HepG2 (cell line): ENCODE results near the gene ARL5A. TPM values are rescaled to one million over a fixed set of nuclear protein-coding genes. Genes with fewer than 3 reads are reported as not detected.
A peak's percentile ranks its signal among the peaks of the same experiment; 100 is the strongest.

Experiments
- ARID3A ChIP-seq: IDR thresholded peaks from 2 replicates; pipeline ENCODE4 v1.6.1; 2012; ENCODE audit warnings: low read depth, low read length, improper control_type of control experiment
- BCLAF1 ChIP-seq: fragments of 450-650 bp; IDR thresholded peaks from 2 replicates; pipeline ENCODE4 v1.6.1; 2017; ENCODE audit warnings: mild to moderate bottlenecking
- FUBP1 ChIP-seq: sonication (generic); formaldehyde crosslinking; IDR thresholded peaks from 2 replicates; pipeline ENCODE4 v1.5.1; 2020; ENCODE audit warnings: missing genetic modification reagents, mild to moderate bottlenecking, borderline replicate concordance
- MLXIP ChIP-seq: sonication (generic); formaldehyde crosslinking; IDR thresholded peaks from 2 replicates; pipeline ENCODE4 v1.9.0; 2021; ENCODE audit warnings: missing genetic modification reagents, borderline replicate concordance
- MTA1 ChIP-seq: sonication (generic); formaldehyde crosslinking; IDR thresholded peaks from 2 replicates; pipeline ENCODE4 v1.4.0; 2020; ENCODE audit warnings: missing genetic modification reagents, mild to moderate bottlenecking, borderline replicate concordance
- NAIF1 ChIP-seq: sonication (generic); formaldehyde crosslinking; IDR thresholded peaks from 2 replicates; pipeline ENCODE4 v1.5.0; 2020; ENCODE audit warnings: mild to moderate bottlenecking, missing genetic modification reagents, borderline replicate concordance
- SPEN ChIP-seq: sonication (generic); formaldehyde crosslinking; IDR thresholded peaks from 2 replicates; pipeline ENCODE4 v1.5.1; 2020; ENCODE audit warnings: low read depth, mild to moderate bottlenecking, missing genetic modification reagents
- TERF1 ChIP-seq: sonication (generic); formaldehyde crosslinking; IDR thresholded peaks from 2 replicates; pipeline ENCODE4 v1.8.0; 2022; ENCODE audit warnings: mild to moderate bottlenecking, missing genetic modification reagents, moderate library complexity
- U2AF2 ChIP-seq: fragments of 200-400 bp; formaldehyde crosslinking; IDR thresholded peaks from 2 replicates; pipeline ENCODE4 v1.6.1; 2017; ENCODE audit warnings: low read depth, mild to moderate bottlenecking, low read length
- ZEB1 ChIP-seq: IDR thresholded peaks from 2 replicates; pipeline ENCODE4 v1.6.1; 2012; ENCODE audit warnings: mild to moderate bottlenecking, low read depth, inconsistent platforms; ENCODE audit not compliant: insufficient replicate concordance
- ZNF180 ChIP-seq: sonication (generic); formaldehyde crosslinking; IDR thresholded peaks from 2 replicates; pipeline ENCODE4 v1.4.0; 2020; ENCODE audit warnings: low read depth, missing genetic modification reagents, borderline replicate concordance
- ZNF260 ChIP-seq: sonication (generic); formaldehyde crosslinking; IDR thresholded peaks from 2 replicates; pipeline ENCODE4 v1.4.0; 2020; ENCODE audit warnings: missing genetic modification reagents, low read depth, mild to moderate bottlenecking, borderline replicate concordance
- ZNF605 ChIP-seq: sonication (generic); formaldehyde crosslinking; IDR thresholded peaks from 2 replicates; pipeline ENCODE4 v1.8.0; 2022; ENCODE audit warnings: mild to moderate bottlenecking, missing genetic modification reagents
- ZNF768 ChIP-seq: sonication (generic); formaldehyde crosslinking; IDR thresholded peaks from 2 replicates; pipeline ENCODE4 v1.4.0; 2020; ENCODE audit warnings: missing genetic modification reagents
- ZUFSP ChIP-seq: sonication (generic); formaldehyde crosslinking; IDR thresholded peaks from 2 replicates; pipeline ENCODE4 v1.9.0; 2021; ENCODE audit warnings: missing genetic modification reagents, mild to moderate bottlenecking, borderline replicate concordance
- polyA plus RNA-seq, 8 experiments: library from polyadenylated mRNA; depleted of rRNA in 3 of 8; stranded (reverse) in 7 of 8; unstranded in 1 of 8; fragments of >200 nt; fragmentation: Illumina TruSeq in 4 of 8; extraction: Trizol in 4 of 8; gene quantifications; 2 replicates each; pipeline versions ENCODE4 v1.2.1 to v1.2.3, GENCODE V29; 2011 to 2016; ENCODE audit warnings: low read depth in 4 of 8, missing spikeins in 1 of 8, mixed read lengths in 1 of 8; ENCODE audit not compliant: insufficient read depth in 1 of 8
- total RNA-seq, 5 experiments: library from RNA; depleted of rRNA; stranded (reverse); fragments of >200 nt; fragmentation: Illumina TruSeq; extraction: Trizol; gene quantifications; 2 replicates each; pipeline ENCODE4 v1.2.3, GENCODE V29; 2016; ENCODE audit warnings: low read depth in 1 of 5

ARL5A gene
- total and polyA plus RNA-seq, 2 of the 13 experiments (the other 11 are each of a cell fraction or from before 2014, with no cell fraction given): 47.5 to 149 TPM

- no peak for TF ChIP-seq ZEB1
- no peak for TF ChIP-seq ZNF260 (CRISPR knock-in tag)
- TF ChIP-seq MTA1 (CRISPR knock-in tag): no peak
- no peak for TF ChIP-seq BCLAF1
- no peak for TF ChIP-seq SPEN (CRISPR knock-in tag)
- TF ChIP-seq ZNF605 (CRISPR knock-in tag): peak; percentile 80
- no peak for TF ChIP-seq NAIF1 (CRISPR knock-in tag)
- no peak for TF ChIP-seq ZNF180 (CRISPR knock-in tag)
- no peak for TF ChIP-seq ZUFSP (CRISPR knock-in tag)
- no peak for TF ChIP-seq FUBP1
- no peak for TF ChIP-seq ZNF768 (CRISPR knock-in tag)
- TF ChIP-seq ARID3A: no peak
- TF ChIP-seq TERF1 (CRISPR knock-in tag): no peak
- TF ChIP-seq U2AF2: no peak
- no peak for TF ChIP-seq MLXIP (CRISPR knock-in tag)
Measured at GRCh38 chr2:151842830-151843690, 14.8 kb upstream of the ARL5A start (continued).
